Transverse colon (tissue), 4 donors: Measurements from ENCODE around the gene NAGS. TPM values are rescaled to one million over a fixed set of nuclear protein-coding genes. Genes with fewer than 3 reads are reported as not detected.
"Not testable (repeated sequence)": the region's sequence is repeated elsewhere in the genome, so short reads cannot be mapped to it uniquely, and the experiment has no call there.

ENCODE experiments used
- DNase-seq: peaks from one replicate; pipeline ENCODE4 v3.0.0-alpha.2; 2019
- H3K27ac ChIP-seq, 4 donors: fragments of 200-600 bp; sonication (generic); 2 replicates each; pipeline ENCODE4 v1.5.1; 2016 to 2018; ENCODE audit warnings: inconsistent platforms in 4 of 4
- H3K27me3 ChIP-seq: fragments of 200-600 bp; sonication (generic); 2 replicates; pipeline ENCODE4 v1.5.1; 2017; ENCODE audit warnings: inconsistent platforms
- H3K36me3 ChIP-seq, 4 donors: fragments of 200-600 bp; sonication (generic); 2 replicates each; pipeline ENCODE4 v1.5.1; 2017 to 2019; ENCODE audit warnings: inconsistent platforms in 4 of 4
- H3K4me1 ChIP-seq, 4 donors: fragments of 200-600 bp; sonication (generic); 2 replicates each; pipeline ENCODE4 v1.5.1; 2017 to 2020; ENCODE audit warnings: inconsistent platforms in 4 of 4
- H3K4me3 ChIP-seq, 4 donors: fragments of 200-600 bp; sonication (generic); 1 replicate in 1 of 4; 2 replicates in 3 of 4; pipeline versions ENCODE4 v1.5.1 to v1.6.1; 2017 to 2019; ENCODE audit warnings: inconsistent platforms in 4 of 4
- H3K9me3 ChIP-seq, 2 donors: fragments of 200-600 bp; sonication (generic); 2 replicates each; pipeline ENCODE4 v1.5.1; 2017 to 2019; ENCODE audit warnings: inconsistent platforms in 2 of 2
- EP300 ChIP-seq: sonication (generic); formaldehyde crosslinking; IDR thresholded peaks from one replicate; pipeline ENCODE4 v1.6.1; 2017; ENCODE audit warnings: antibody characterized with exemption, low read depth
- POLR2A ChIP-seq: fragments of 450-650 bp; IDR thresholded peaks from one replicate; pipeline ENCODE4 v1.6.1; 2016; ENCODE audit warnings: antibody characterized with exemption, mild to moderate bottlenecking, moderate library complexity
- POLR2AphosphoS5 ChIP-seq, 3 donors: sonication (generic); formaldehyde crosslinking; IDR thresholded peaks; one replicate each; pipeline ENCODE4 v1.6.1; 2016; ENCODE audit warnings: antibody characterized with exemption in 3 of 3
- WGBS, 2 donors: methylation state at CpG; one replicate each; pipeline ENCODE4 v1.1.5; 2018; ENCODE audit warnings: low coverage in 1 of 2; 5-methylcytosine and 5-hydroxymethylcytosine counted together
- in situ Hi-C, 4 donors: fragments of 200-750 bp; cut with MboI; loops; one replicate each; pipeline versions ENCODE4 v1.15.0 to v1.15.1; 2017; ENCODE audit warnings: low sequenced_read_pairs in 3 of 4, low pct_ligation_motif_present in 1 of 4, low pct_unique_long_range_greater_than_20kb in 1 of 4
- intact Hi-C: fragments of 100-400 bp; cut with DNase I; formaldehyde crosslinking; loops from one replicate; pipeline ENCODE4 v1.15.1; 2023; ENCODE audit warnings: low total_unique reads
- total RNA-seq, 4 donors: library from RNA; depleted of rRNA; stranded (reverse); fragments of >200 nt; gene quantifications; one replicate each; pipeline ENCODE4 v1.1.0, GENCODE V29; 2016
- TF ChIP-seq, protein P1 (sequence below), 5 experiments: fragments of 200-600 bp in 3 of 5; fragments of 450-650 bp in 2 of 5; sonication (generic) in 3 of 5; IDR thresholded peaks; 1 replicate in 2 of 5; 2 replicates in 3 of 5; pipeline ENCODE4 v1.5.1; 2016 to 2017; ENCODE audit warnings: antibody characterized with exemption in 5 of 5, inconsistent platforms in 3 of 5, mild to moderate bottlenecking in 2 of 5, moderate library complexity in 1 of 5

Gene NAGS
- total RNA-seq, 4 donors from 2014 or later, result 3.0 to 46.3 (median 17.7) TPM

- Histone ChIP-seq H3K4me1 (peaks cover 0 to 40% (median 16%) of the 10 kb centered on the region in 4 donors), H3K27ac (peak overlapping the region; percentile 12 to 59 (median 22)), H3K9me3 (no peaks in the 10 kb centered on the region), H3K4me3 (no peak overlapping the region), H3K27me3 (no peaks in the 10 kb centered on the region), H3K36me3 (peaks cover 0 to 28% (median 8%) of the 10 kb centered on the region in 4 donors)
- in situ Hi-C loops (loop anchor here in 1 of 4 donors (10.0 kb wide), 1 partner anchor 95 kb away; the partner anchor contains the start of gene PPY), intact Hi-C loops (no loop called here)
- no peak for DNase-seq
- TF ChIP-seq, protein P1, sequence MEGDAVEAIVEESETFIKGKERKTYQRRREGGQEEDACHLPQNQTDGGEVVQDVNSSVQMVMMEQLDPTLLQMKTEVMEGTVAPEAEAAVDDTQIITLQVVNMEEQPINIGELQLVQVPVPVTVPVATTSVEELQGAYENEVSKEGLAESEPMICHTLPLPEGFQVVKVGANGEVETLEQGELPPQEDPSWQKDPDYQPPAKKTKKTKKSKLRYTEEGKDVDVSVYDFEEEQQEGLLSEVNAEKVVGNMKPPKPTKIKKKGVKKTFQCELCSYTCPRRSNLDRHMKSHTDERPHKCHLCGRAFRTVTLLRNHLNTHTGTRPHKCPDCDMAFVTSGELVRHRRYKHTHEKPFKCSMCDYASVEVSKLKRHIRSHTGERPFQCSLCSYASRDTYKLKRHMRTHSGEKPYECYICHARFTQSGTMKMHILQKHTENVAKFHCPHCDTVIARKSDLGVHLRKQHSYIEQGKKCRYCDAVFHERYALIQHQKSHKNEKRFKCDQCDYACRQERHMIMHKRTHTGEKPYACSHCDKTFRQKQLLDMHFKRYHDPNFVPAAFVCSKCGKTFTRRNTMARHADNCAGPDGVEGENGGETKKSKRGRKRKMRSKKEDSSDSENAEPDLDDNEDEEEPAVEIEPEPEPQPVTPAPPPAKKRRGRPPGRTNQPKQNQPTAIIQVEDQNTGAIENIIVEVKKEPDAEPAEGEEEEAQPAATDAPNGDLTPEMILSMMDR (IDR thresholded peaks at IDR 0.05), result no peak
- no peak for TF ChIP-seq POLR2A
- TF ChIP-seq POLR2AphosphoS5 (IDR thresholded peaks at IDR 0.05), result no peak
- TF ChIP-seq EP300, result no peak
- 76% methylated on average over 6 of the region's 6 CpGs; no CpG with 5 or more reads in 1 of the 2 donors for WGBS, 2 donors
Observed at GRCh38 chr17:44039829-44040635, 35.6 kb downstream of the NAGS start.

GRCh38 chr17:44043272-44043696 lies 38.9 kb downstream of the NAGS start:
- H3K27me3 ChIP-seq, result no peaks in the 10 kb centered on the region
- peaks cover 0 to 15% (median 0%) of the 10 kb centered on the region in 4 donors for H3K36me3 ChIP-seq
- intact Hi-C loops (no loop called here), in situ Hi-C loops (loop anchor here in 1 of 4 donors (10.0 kb wide), 1 partner anchor 98 kb away; the partner anchor contains the start of gene PPY)
- WGBS, 2 donors, result 66% methylated on average over 4 of the region's 4 CpGs; no CpG with 5 or more reads in 1 of the 2 donors
- no peaks in the 10 kb centered on the region for H3K9me3 ChIP-seq
- peaks cover 0 to 40% (median 16%) of the 10 kb centered on the region in 4 donors for H3K4me1 ChIP-seq
- TF ChIP-seq POLR2AphosphoS5 (IDR thresholded peaks at IDR 0.05) (no peak), POLR2A (no peak), EP300 (no peak)
- TF ChIP-seq, protein P1 (IDR thresholded peaks at IDR 0.05), result no peak
- peak overlapping the region in 3 of 4 donors; percentile 46 to 54 (median 50) for H3K27ac ChIP-seq
- no peak overlapping the region for H3K4me3 ChIP-seq
- no peak for DNase-seq

DNA sequence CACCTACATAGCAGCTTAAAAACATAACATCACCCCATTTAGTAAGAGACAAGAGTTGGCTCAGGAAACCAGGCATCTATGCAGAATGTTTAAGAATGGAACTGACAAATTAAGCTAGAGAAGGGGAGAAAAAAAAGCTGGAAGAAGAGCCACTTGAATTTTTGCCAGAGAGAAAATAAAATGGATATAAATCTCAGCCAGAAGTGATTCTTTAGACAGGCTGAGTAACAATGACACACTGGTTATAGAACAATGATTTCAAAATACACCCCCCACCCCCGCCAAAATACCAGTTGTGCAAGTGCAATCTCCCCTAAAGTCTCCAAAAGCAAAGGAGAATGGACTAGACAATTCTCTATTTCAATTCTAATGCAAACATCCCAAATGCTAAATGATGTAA lies 39.6 kb downstream of the NAGS start:
- in situ Hi-C loops (loop anchor here in 1 of 4 donors (10.0 kb wide), 1 partner anchor 99 kb away; the partner anchor contains the start of gene PPY), intact Hi-C loops (no loop called here)
- TF ChIP-seq, protein P1 (IDR thresholded peaks at IDR 0.05), result no peak
- TF ChIP-seq POLR2A (no peak), POLR2AphosphoS5 (IDR thresholded peaks at IDR 0.05) (no peak), EP300 (no peak)
- Histone ChIP-seq H3K27ac (peak overlapping the region in 3 of 4 donors; percentile 46 to 54 (median 50)), H3K9me3 (no peaks in the 10 kb centered on the region), H3K4me3 (no peak overlapping the region), H3K36me3 (peaks cover 0 to 15% (median under 1%) of the 10 kb centered on the region in 4 donors), H3K27me3 (no peaks in the 10 kb centered on the region), H3K4me1 (peaks cover 0 to 40% (median 16%) of the 10 kb centered on the region in 4 donors)
- DNase-seq, result no peak
- WGBS, 2 donors, result 75% methylated on average over 1 of the region's 1 CpG; no CpG with 5 or more reads in 1 of the 2 donors

DNA sequence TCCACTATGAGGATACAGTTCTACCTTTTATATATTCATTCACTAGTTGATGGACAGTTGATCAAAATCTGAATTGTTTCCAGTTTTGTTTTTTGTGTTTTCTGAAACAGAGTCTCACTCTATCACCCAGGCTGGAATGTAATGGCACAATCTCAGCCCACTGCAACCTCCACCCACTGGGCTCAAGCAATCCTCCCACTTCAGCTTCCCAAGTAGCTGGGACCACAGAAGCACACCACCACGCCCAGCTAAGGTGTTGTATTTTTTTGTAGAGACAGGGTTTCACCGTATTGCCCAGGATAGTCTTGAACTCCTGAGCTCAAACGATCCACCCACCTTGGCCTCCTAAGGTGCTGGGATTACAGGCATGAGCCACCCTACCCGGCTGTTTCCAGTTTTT lies 41.1 kb downstream of the NAGS start:
- Histone ChIP-seq H3K27ac (no peak overlapping the region), H3K4me1 (peaks cover 0 to 32% (median 12%) of the 10 kb centered on the region in 4 donors), H3K36me3 (peaks cover 0 to 23% (median 7%) of the 10 kb centered on the region in 4 donors), H3K9me3 (no peaks in the 10 kb centered on the region), H3K27me3 (no peaks in the 10 kb centered on the region), H3K4me3 (no peak overlapping the region)
- WGBS, 2 donors, result 90 to 91% methylated on average over 2 to 4 of the region's 4 CpGs
- TF ChIP-seq EP300 (no peak), POLR2A (no peak), POLR2AphosphoS5 (IDR thresholded peaks at IDR 0.05) (no peak)
- TF ChIP-seq, protein P1 (IDR thresholded peaks at IDR 0.05), result no peak
- no peak for DNase-seq
- in situ Hi-C loops (loop anchor here in 1 of 4 donors (10.0 kb wide), 1 partner anchor 101 kb away; the partner anchor contains the start of gene PPY), intact Hi-C loops (no loop called here)

GRCh38 chr17:44046893-44047292 lies 42.5 kb downstream of the NAGS start:
- 96% methylated on average over 7 of the region's 7 CpGs; no CpG with 5 or more reads in 1 of the 2 donors for WGBS, 2 donors
- Histone ChIP-seq H3K36me3 (peaks cover 0 to 35% (median 13%) of the 10 kb centered on the region in 4 donors), H3K4me1 (peaks cover 0 to 18% (median 10%) of the 10 kb centered on the region in 4 donors)
- H3K9me3 ChIP-seq, H3K4me3 ChIP-seq, H3K27me3 ChIP-seq, DNase-seq, intact Hi-C loops, H3K27ac ChIP-seq: not testable (repeated sequence)
- in situ Hi-C loops, result loop anchor here in 1 of 4 donors (10.0 kb wide), 1 partner anchor 102 kb away; the partner anchor contains the start of gene PPY
